HG03159 (cell line): Measurements from ENCODE around the gene CCDC134.
"Not testable (repeated sequence)": the region's sequence is repeated elsewhere in the genome, so short reads cannot be mapped to it uniquely, and the experiment has no call there.

Source experiments
- ATAC-seq: cut with Tn5 transposase; IDR thresholded peaks from one replicate; pipeline ENCODE4 v1.9.1; 2021; ENCODE audit warnings: mild to moderate bottlenecking, moderate library complexity; ENCODE audit not compliant: unreplicated experiment

Gene CCDC134

GRCh38 chr22:41841085-41841712 lies 40.7 kb downstream of the CCDC134 start:
- ATAC-seq, result no peak

- no peak for ATAC-seq
Observed at GRCh38 chr22:41842996-41843970, 42.8 kb downstream of the CCDC134 start.

- no peak for ATAC-seq
Observed at GRCh38 chr22:41844036-41844435, 43.6 kb downstream of the CCDC134 start.

- no peak for ATAC-seq
Observed at GRCh38 chr22:41844513-41844912, 44.0 kb downstream of the CCDC134 start.

- no peak for ATAC-seq
Observed at GRCh38 chr22:41845380-41846267, 45.1 kb downstream of the CCDC134 start.

- ATAC-seq, result no peak
Observed at GRCh38 chr22:41846268-41846987, 45.9 kb downstream of the CCDC134 start.

GRCh38 chr22:41847300-41847699 lies 46.8 kb downstream of the CCDC134 start:
- no peak for ATAC-seq

- no peak for ATAC-seq
Observed at GRCh38 chr22:41848468-41848867, 48.0 kb downstream of the CCDC134 start.

- no peak for ATAC-seq
Observed at GRCh38 chr22:41856469-41856868, 56.0 kb downstream of the CCDC134 start.

- peak; percentile 43 for ATAC-seq
Observed at GRCh38 chr22:41857155-41857859, 56.8 kb downstream of the CCDC134 start.

GRCh38 chr22:41857860-41858199 lies 57.4 kb downstream of the CCDC134 start:
- ATAC-seq, result no peak

GRCh38 chr22:41862160-41862529 lies 61.7 kb downstream of the CCDC134 start:
- ATAC-seq, result no peak

GRCh38 chr22:41862530-41863266 lies 62.2 kb downstream of the CCDC134 start:
- ATAC-seq, result no peak

- no peak for ATAC-seq
Observed at GRCh38 chr22:41863472-41863871, 63.0 kb downstream of the CCDC134 start.

- no peak for ATAC-seq
Observed at GRCh38 chr22:41868556-41868955, 68.1 kb downstream of the CCDC134 start.

- not testable (repeated sequence) for ATAC-seq
Observed at GRCh38 chr22:41870081-41870480, 69.6 kb downstream of the CCDC134 start.

- ATAC-seq, result no peak
Observed at GRCh38 chr22:41870786-41871185, 70.3 kb downstream of the CCDC134 start.

- ATAC-seq, result no peak
Observed at GRCh38 chr22:41873391-41873790, 72.9 kb downstream of the CCDC134 start.

- no peak for ATAC-seq
Observed at GRCh38 chr22:41874090-41874489, 73.6 kb downstream of the CCDC134 start.
